NCI-H1930 (cell line): ENCODE data around the gene NLGN1.

Source experiments
- DNase-seq, 2 experiments: peaks; one replicate each; lab custom pipeline; 2025; lab: John Stamatoyannopoulos, UW

Gene NLGN1

DNA sequence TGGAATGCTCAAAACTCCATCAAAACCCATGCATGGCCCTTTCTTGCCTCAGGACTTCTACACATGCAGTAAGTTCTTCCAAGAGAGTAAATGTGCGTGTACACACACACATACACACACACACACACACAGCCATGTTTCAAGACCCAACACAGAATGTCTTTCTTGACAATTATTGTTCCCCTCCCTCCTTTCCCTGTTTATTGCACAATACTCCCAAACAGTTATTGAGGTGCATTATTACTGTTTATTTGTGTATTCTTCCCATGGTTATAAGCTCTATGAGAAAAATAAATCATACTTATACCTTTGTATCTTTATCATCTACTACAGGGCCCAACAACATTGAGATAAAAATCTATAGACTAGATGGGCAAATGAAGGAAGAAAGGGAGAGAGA, 937.8 kb downstream of the NLGN1 start:
- DNase-seq = no peak

DNA sequence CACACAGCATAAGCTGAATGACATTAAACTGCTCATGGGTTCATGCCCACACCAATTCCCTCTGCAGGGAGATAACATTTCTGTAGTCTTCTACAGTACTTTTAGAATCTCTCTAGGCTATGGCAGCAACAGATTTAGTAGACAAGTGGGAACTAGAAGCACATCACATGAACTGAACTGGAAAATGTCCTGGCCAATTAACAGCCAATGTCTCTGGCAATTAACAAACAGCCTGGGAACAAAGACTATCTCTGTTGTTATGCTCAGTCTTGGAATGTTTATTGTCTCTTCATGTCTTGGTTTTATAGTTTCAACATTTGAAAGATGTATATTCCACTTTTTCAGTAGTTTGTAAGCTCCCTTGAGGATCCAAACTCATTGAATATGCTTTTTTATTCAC, 938.4 kb downstream of the NLGN1 start:
- no peak for DNase-seq
